ENCODE measurements around the gene OR7A17. TPM values are rescaled to one million over a fixed set of nuclear protein-coding genes. Genes with fewer than 3 reads are reported as not detected.

OR7A17 gene
- total RNA-seq, 1 experiment from 2014 or later, result not detected

DNA sequence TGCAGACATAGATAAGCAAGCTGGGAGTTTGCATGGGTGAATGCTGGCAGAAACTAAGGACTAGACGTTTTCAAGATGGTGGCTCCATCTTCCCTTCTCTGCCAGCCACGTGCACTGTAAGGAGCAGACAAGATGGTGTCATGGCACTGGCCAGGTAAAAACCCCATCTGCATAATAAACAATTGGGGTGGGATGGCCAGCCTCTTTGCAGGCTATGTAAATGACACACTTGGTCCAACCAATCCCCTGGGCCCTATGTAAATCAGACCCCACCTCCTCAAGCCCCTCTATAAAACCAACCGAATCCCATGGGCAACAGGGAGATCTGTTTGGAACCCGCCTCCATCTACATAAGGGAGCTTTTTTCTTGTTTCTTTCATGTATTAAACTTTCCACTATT, 48.5 kb downstream of the OR7A17 start:
- Histone ChIP-seq H3K27me3 (no peaks in the 10 kb centered on the region; the same call in 1 of the 2 replicates), H3K27ac (no peak overlapping the region), H3K4me3 (no peak overlapping the region), H3K9me3 (replicated peaks) (no peaks in the 10 kb centered on the region), H3K36me3 (no peaks in the 10 kb centered on the region), H3K4me1 (peaks cover 10% of the 10 kb centered on the region)
- no peak for DNase-seq

DNA sequence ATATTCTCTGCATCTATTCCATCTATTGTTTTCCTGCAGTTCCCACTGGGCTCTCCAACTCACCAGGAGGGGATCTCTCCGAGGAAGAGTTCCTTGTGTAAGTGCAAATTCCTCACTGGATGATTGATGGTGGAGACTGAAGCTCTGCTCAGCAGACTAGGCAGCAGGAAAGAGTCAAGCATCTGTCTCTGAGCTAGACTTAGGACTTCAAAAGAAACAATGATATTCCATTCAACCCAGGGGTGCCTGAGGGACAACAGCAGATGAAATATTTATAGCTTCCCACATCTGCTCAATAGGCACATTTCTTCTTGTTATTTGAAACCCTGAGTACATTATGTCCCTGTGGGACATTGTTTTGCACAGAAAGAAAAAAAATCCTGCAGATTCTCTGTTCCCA, 50.9 kb downstream of the OR7A17 start, which contains the start of the genes OR7A5 and OR7C1:
Gene OR7A5, minus strand, starts transcription at position 175 of the 400 bp plus-strand sequence. CDS start 6,944 bp downstream, outside the sequence.
Gene OR7C1, minus strand, starts transcription at position 175 of the 400 bp plus-strand sequence. CDS start 35,049 bp downstream, outside the sequence.
- peak; percentile 44 to 82 for DNase-seq
- Histone ChIP-seq H3K27ac (no peak within 1 kb of the TSS), H3K27me3 (no peaks in the 10 kb centered on the region; the same call in 1 of the 2 replicates)

DNA sequence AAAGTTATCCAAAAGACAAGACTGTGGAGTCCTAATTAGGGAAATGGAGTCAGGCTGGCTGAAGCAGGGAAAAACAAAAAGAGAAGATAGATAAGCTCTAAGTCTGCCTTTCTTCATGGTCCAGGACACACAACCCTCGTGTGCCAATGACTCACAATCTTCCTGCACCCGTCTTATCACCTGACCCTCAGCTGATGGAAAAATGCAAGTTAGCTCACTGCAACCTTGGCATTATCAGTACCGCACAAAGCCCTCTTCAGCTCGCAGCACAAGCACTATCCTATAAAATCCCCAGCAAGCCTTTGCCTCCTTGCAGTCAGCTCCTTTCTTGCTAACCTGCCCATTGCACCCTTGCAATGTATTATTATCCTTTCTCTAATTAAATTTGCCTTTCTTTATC, 55.2 kb downstream of the OR7A17 start:
- Histone ChIP-seq H3K4me3 (no peak overlapping the region), H3K4me1 (peaks cover 10% of the 10 kb centered on the region), H3K36me3 (no peaks in the 10 kb centered on the region), H3K9me3 (replicated peaks) (0 out of 2 replicates have a peak, but pooled peaks cover 5% of the 10 kb centered on the region), H3K27ac (no peak overlapping the region), H3K27me3 (no peaks in the 10 kb centered on the region; the same call in 1 of the 2 replicates)
- no peak for DNase-seq

More for the DNA sequence above, 50.9 kb downstream of the OR7A17 start, which contains the start of the genes OR7A5 and OR7C1:
- no peaks in the 10 kb centered on the region for H3K9me3 ChIP-seq (replicated peaks)
- H3K4me1 ChIP-seq, result peaks cover 10% of the 10 kb centered on the region
- no peak within 1 kb of the TSS for H3K4me3 ChIP-seq
- H3K36me3 ChIP-seq, result no peaks in the 10 kb centered on the region

Other genes starting within 250 kb of the OR7A17 start
- gene ADGRE3, start 211.3 kb downstream of the OR7A17 start, total RNA-seq (2014; rRNA removed; shearing (Covaris generic)), result not detected in 2 replicates
- 13.0 and 14.4 TPM in 2 replicates for gene ZNF333, start 196.1 kb downstream of the OR7A17 start, total RNA-seq (2014; rRNA removed; shearing (Covaris generic))
- 0.66 and 0.85 TPM in 2 replicates for gene ADGRE2, start 107.6 kb downstream of the OR7A17 start, total RNA-seq (2014; rRNA removed; shearing (Covaris generic))
- not detected in 2 replicates for gene OR7A5, start 50.9 kb downstream of the OR7A17 start, total RNA-seq (2014; rRNA removed; shearing (Covaris generic))
- 0.02 TPM in 1 of 2 replicates, not detected in the other for gene OR7C1, start 50.9 kb downstream of the OR7A17 start, total RNA-seq (2014; rRNA removed; shearing (Covaris generic))
- gene OR7A10, start 37.2 kb downstream of the OR7A17 start, total RNA-seq (2014; rRNA removed; shearing (Covaris generic)), result not detected in 2 replicates
- gene OR7C2, start 55.4 kb upstream of the OR7A17 start, total RNA-seq (2014; rRNA removed; shearing (Covaris generic)), result not detected in 2 replicates
- gene SLC1A6, start 93.7 kb upstream of the OR7A17 start, total RNA-seq (2014; rRNA removed; shearing (Covaris generic)), result not detected in 2 replicates
- gene CASP14, start 163.3 kb upstream of the OR7A17 start, total RNA-seq (2014; rRNA removed; shearing (Covaris generic)), result 0.02 TPM in 1 of 2 replicates, not detected in the other
- not detected in 2 replicates for gene OR1I1, start 196.1 kb upstream of the OR7A17 start, total RNA-seq (2014; rRNA removed; shearing (Covaris generic))
- gene SYDE1, start 221.3 kb upstream of the OR7A17 start, total RNA-seq (2014; rRNA removed; shearing (Covaris generic)), result 37.7 and 38.3 TPM in 2 replicates